HepG2 (cell line): ENCODE measurements around the gene AP3D1. TPM values are rescaled to one million over a fixed set of nuclear protein-coding genes. Genes with fewer than 3 reads are reported as not detected.
A peak's percentile ranks its signal among the peaks of the same experiment; 100 is the strongest.

ENCODE experiments used
- ARNTL ChIP-seq: sonication (generic); formaldehyde crosslinking; IDR thresholded peaks from 2 replicates; pipeline ENCODE4 v1.4.0; 2020; ENCODE audit warnings: mild to moderate bottlenecking, missing genetic modification reagents
- BHLHE40 ChIP-seq: IDR thresholded peaks from 2 replicates; pipeline ENCODE4 v1.6.1; 2011; ENCODE audit warnings: low read length, improper control_type of control experiment
- E2F5 ChIP-seq: sonication (generic); formaldehyde crosslinking; conservative IDR thresholded peaks from 2 replicates; pipeline ENCODE4 v1.4.0; 2020; ENCODE audit warnings: missing genetic modification reagents
- IKZF4 ChIP-seq: sonication (generic); formaldehyde crosslinking; IDR thresholded peaks from 2 replicates; pipeline ENCODE4 v1.5.1; 2020; ENCODE audit warnings: borderline replicate concordance, mild to moderate bottlenecking, low read depth, missing genetic modification reagents; ENCODE audit errors: not compliant biosample characterization
- KMT2A ChIP-seq: sonication (generic); formaldehyde crosslinking; IDR thresholded peaks from 2 replicates; pipeline ENCODE4 v1.4.0; 2020; ENCODE audit warnings: missing genetic modification reagents
- MTF2 ChIP-seq: sonication (generic); formaldehyde crosslinking; IDR thresholded peaks from 2 replicates; pipeline ENCODE4 v1.5.0; 2020; ENCODE audit warnings: missing genetic modification reagents, borderline replicate concordance
- NR2F2 ChIP-seq: IDR thresholded peaks from 2 replicates; pipeline ENCODE4 v1.6.1; 2012; ENCODE audit warnings: low read depth, inconsistent platforms, borderline replicate concordance
- NRL ChIP-seq: sonication (generic); formaldehyde crosslinking; IDR thresholded peaks from 2 replicates; pipeline ENCODE4 v1.5.0; 2020; ENCODE audit warnings: missing genetic modification reagents, mild to moderate bottlenecking, moderate library complexity, borderline replicate concordance
- PATZ1 ChIP-seq: sonication (generic); formaldehyde crosslinking; IDR thresholded peaks from 2 replicates; pipeline ENCODE4 v1.4.0; 2020; ENCODE audit warnings: missing genetic modification reagents
- SALL1 ChIP-seq: sonication (generic); formaldehyde crosslinking; IDR thresholded peaks from 2 replicates; pipeline ENCODE4 v1.8.0; 2022; ENCODE audit warnings: mild to moderate bottlenecking, missing genetic modification reagents
- SIN3A ChIP-seq: IDR thresholded peaks from 2 replicates; pipeline ENCODE4 v1.6.1; 2011; ENCODE audit warnings: low read depth, mild to moderate bottlenecking, control low read depth, low read length, borderline replicate concordance
- ZBTB3 ChIP-seq: sonication (generic); formaldehyde crosslinking; IDR thresholded peaks from 2 replicates; pipeline ENCODE4 v1.4.0; 2020; ENCODE audit warnings: low read depth, mild to moderate bottlenecking, moderate library complexity, missing genetic modification reagents, borderline replicate concordance
- ZBTB7B ChIP-seq: sonication (generic); formaldehyde crosslinking; IDR thresholded peaks from 2 replicates; pipeline ENCODE4 v1.4.0; 2020; ENCODE audit warnings: missing genetic modification reagents
- ZFYVE20 ChIP-seq: sonication (generic); formaldehyde crosslinking; IDR thresholded peaks from 2 replicates; pipeline ENCODE4 v1.8.0; 2023; ENCODE audit warnings: low read depth, mild to moderate bottlenecking, moderate library complexity, missing genetic modification reagents, borderline replicate concordance
- ZMYM3 ChIP-seq: sonication (generic); formaldehyde crosslinking; IDR thresholded peaks from 2 replicates; pipeline ENCODE4 v1.5.1; 2020; ENCODE audit warnings: mild to moderate bottlenecking, missing genetic modification reagents
- ZNF230 ChIP-seq: sonication (generic); formaldehyde crosslinking; IDR thresholded peaks from 2 replicates; pipeline ENCODE4 v1.4.0; 2020; ENCODE audit warnings: mild to moderate bottlenecking, missing genetic modification reagents
- ZNF234 ChIP-seq: sonication (generic); formaldehyde crosslinking; conservative IDR thresholded peaks from 2 replicates; pipeline ENCODE4 v1.5.1; 2020; ENCODE audit warnings: mild to moderate bottlenecking, missing genetic modification reagents
- ZNF263 ChIP-seq: sonication (generic); formaldehyde crosslinking; IDR thresholded peaks from 2 replicates; pipeline ENCODE4 v1.4.0; 2020; ENCODE audit warnings: missing genetic modification reagents
- ZNF451 ChIP-seq: sonication (generic); formaldehyde crosslinking; IDR thresholded peaks from 2 replicates; pipeline ENCODE4 v1.5.0; 2020; ENCODE audit warnings: mild to moderate bottlenecking, missing genetic modification reagents
- polyA plus RNA-seq, 8 experiments: library from polyadenylated mRNA; depleted of rRNA in 3 of 8; stranded (reverse) in 7 of 8; unstranded in 1 of 8; fragments of >200 nt; fragmentation: Illumina TruSeq in 4 of 8; extraction: Trizol in 4 of 8; gene quantifications; 2 replicates each; pipeline versions ENCODE4 v1.2.1 to v1.2.3, GENCODE V29; 2011 to 2016; ENCODE audit warnings: low read depth in 4 of 8, missing spikeins in 1 of 8, mixed read lengths in 1 of 8; ENCODE audit not compliant: insufficient read depth in 1 of 8
- total RNA-seq, 5 experiments: library from RNA; depleted of rRNA; stranded (reverse); fragments of >200 nt; fragmentation: Illumina TruSeq; extraction: Trizol; gene quantifications; 2 replicates each; pipeline ENCODE4 v1.2.3, GENCODE V29; 2016; ENCODE audit warnings: low read depth in 1 of 5
- TF ChIP-seq, protein P1 (sequence below): IDR thresholded peaks from 2 replicates; pipeline ENCODE4 v1.6.1; 2016; ENCODE audit warnings: missing compliant biosample characterization, missing genetic modification reagents, borderline replicate concordance
- TF ChIP-seq, protein P2 (sequence below): IDR thresholded peaks from 2 replicates; pipeline ENCODE4 v1.6.1; 2016
- TF ChIP-seq, protein P3 (sequence below): IDR thresholded peaks from 2 replicates; pipeline ENCODE4 v1.6.1; 2016; ENCODE audit warnings: mild to moderate bottlenecking

The AP3D1 gene
- total and polyA plus RNA-seq, 2 of the 13 experiments (the other 11 are each of a cell fraction or from before 2014, with no cell fraction given), result 68.0 to 82.6 TPM

- TF ChIP-seq E2F5 (CRISPR knock-in tag) (peak; percentile 74; the same call in 1 of the 2 replicates), ZNF230 (CRISPR knock-in tag) (0 out of 2 replicates have a peak, but pooled peaks have one; percentile 18), NRL (CRISPR knock-in tag) (0 out of 2 replicates have a peak, but pooled peaks have one; percentile 15), ARNTL (CRISPR knock-in tag) (0 out of 2 replicates have a peak, but pooled peaks have one; percentile 14), KMT2A (CRISPR knock-in tag) (peak; percentile 31; the same call in 1 of the 2 replicates), NR2F2 (0 out of 2 replicates have a peak, but pooled peaks have one; percentile 11), ZNF234 (0 out of 2 replicates have a peak, but pooled peaks have one; percentile 75), MTF2 (peak; percentile 65; the same call in 1 of the 2 replicates), ZNF263 (CRISPR knock-in tag) (peak; percentile 35; the same call in 1 of the 2 replicates), SIN3A (no peak), ZMYM3 (CRISPR knock-in tag) (no peak), IKZF4 (CRISPR knock-in tag) (peak; percentile 42), ZBTB7B (CRISPR knock-in tag) (peak; percentile 50; the same call in 1 of the 2 replicates), ZFYVE20 (CRISPR knock-in tag) (no peak), SALL1 (CRISPR knock-in tag) (peak; percentile 44; the same call in 1 of the 2 replicates), BHLHE40 (peak; percentile 84), ZNF451 (CRISPR knock-in tag) (no peak; the same call in 1 of the 2 replicates), ZBTB3 (CRISPR knock-in tag) (0 out of 2 replicates have a peak, but pooled peaks have one; percentile 10), PATZ1 (CRISPR knock-in tag) (peak; percentile 93)
- TF ChIP-seq, protein P1, sequence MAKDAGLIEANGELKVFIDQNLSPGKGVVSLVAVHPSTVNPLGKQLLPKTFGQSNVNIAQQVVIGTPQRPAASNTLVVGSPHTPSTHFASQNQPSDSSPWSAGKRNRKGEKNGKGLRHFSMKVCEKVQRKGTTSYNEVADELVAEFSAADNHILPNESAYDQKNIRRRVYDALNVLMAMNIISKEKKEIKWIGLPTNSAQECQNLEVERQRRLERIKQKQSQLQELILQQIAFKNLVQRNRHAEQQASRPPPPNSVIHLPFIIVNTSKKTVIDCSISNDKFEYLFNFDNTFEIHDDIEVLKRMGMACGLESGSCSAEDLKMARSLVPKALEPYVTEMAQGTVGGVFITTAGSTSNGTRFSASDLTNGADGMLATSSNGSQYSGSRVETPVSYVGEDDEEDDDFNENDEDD, result peak; percentile 61; the same call in 1 of the 2 replicates
- TF ChIP-seq, protein P2, sequence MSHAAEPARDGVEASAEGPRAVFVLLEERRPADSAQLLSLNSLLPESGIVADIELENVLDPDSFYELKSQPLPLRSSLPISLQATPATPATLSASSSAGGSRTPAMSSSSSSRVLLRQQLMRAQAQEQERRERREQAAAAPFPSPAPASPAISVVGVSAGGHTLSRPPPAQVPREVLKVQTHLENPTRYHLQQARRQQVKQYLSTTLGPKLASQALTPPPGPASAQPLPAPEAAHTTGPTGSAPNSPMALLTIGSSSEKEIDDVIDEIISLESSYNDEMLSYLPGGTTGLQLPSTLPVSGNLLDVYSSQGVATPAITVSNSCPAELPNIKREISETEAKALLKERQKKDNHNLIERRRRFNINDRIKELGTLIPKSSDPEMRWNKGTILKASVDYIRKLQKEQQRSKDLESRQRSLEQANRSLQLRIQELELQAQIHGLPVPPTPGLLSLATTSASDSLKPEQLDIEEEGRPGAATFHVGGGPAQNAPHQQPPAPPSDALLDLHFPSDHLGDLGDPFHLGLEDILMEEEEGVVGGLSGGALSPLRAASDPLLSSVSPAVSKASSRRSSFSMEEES, result 0 out of 2 replicates have a peak, but pooled peaks have one; percentile 21
- TF ChIP-seq, protein P3, sequence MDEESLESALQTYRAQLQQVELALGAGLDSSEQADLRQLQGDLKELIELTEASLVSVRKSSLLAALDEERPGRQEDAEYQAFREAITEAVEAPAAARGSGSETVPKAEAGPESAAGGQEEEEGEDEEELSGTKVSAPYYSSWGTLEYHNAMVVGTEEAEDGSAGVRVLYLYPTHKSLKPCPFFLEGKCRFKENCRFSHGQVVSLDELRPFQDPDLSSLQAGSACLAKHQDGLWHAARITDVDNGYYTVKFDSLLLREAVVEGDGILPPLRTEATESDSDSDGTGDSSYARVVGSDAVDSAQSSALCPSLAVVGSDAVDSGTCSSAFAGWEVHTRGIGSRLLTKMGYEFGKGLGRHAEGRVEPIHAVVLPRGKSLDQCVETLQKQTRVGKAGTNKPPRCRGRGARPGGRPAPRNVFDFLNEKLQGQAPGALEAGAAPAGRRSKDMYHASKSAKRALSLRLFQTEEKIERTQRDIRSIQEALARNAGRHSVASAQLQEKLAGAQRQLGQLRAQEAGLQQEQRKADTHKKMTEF (CRISPR knock-in tag), result peak; percentile 33
These were observed 90.4 kb downstream of the AP3D1 start (continued) for GRCh38 chr19:2060884-2061494.
